Measurements from ENCODE around the gene OLAH. TPM values are rescaled to one million over a fixed set of nuclear protein-coding genes. Genes with fewer than 3 reads are reported as not detected.
"Not testable (repeated sequence)": the region's sequence is repeated elsewhere in the genome, so short reads cannot be mapped to it uniquely, and the experiment has no call there.

Gene OLAH
- total RNA-seq (2021) (not detected in 2 replicates), Bru-seq, nascent RNA (percentile 6 among the genes with signal in this experiment), BruChase-seq, experiment 1, labeled RNA remaining after a 2-hour chase (percentile 3 among the genes with signal in this experiment), BruChase-seq, experiment 2, labeled RNA remaining after a 6-hour chase (percentile 10 among the genes with signal in this experiment)
- long read RNA-seq, result 0 reads

DNA sequence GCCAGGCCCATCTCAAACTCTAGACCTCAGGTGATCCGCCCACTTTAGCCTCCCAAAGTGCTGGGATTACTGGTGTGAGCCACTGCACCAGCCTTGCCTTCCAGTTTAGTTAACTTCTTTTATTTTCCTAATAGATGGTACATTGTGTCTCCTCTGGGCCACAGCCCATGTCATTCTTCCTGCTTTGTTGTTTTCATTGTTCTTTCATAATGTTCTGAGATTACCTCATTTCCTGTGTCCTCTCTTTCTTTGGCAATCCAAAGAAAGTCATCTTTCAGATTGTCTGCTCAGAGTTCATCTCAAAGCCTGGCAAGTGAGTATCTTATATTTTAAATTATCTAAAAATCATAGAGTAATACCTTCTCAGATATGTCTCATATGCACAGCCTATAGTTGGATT is at the start of gene OLAH:
TSS of gene OLAH (plus strand) at position 270 of the 400 bp plus-strand sequence. CDS start 3,346 bp downstream, outside the sequence.
- no peaks in the 10 kb centered on the region for H3K79me2 ChIP-seq (ENCODE audit: low read depth)
- CTCF ChIA-PET, result no interaction called here
- peaks cover 10% of the 10 kb centered on the region for H3K4me1 ChIP-seq (replicated peaks; ENCODE audit: insufficient read depth)
- no peaks in the 10 kb centered on the region for H4K20me1 ChIP-seq (ENCODE audit: insufficient read depth)
- H2AFZ ChIP-seq, result no peak within 1 kb of the TSS
- no peaks in the 10 kb centered on the region for H3F3A ChIP-seq (ENCODE audit: insufficient read depth, low read depth)
- no peak within 1 kb of the TSS for H3K4me2 ChIP-seq
- TF ChIP-seq CTCF (conservative IDR thresholded peaks at IDR 0.05), result no peak
- H3K9me3 ChIP-seq (ENCODE audit: insufficient read depth, low read depth), result no peaks in the 10 kb centered on the region
- POLR2A ChIA-PET (ENCODE audit: unreplicated experiment), result no interaction called here
- intact Hi-C loops (cut with micrococcal nuclease; ENCODE audit: unreplicated experiment), result no loop called here
- 0 out of 2 replicates have a peak, but pooled peaks cover 3% of the 10 kb centered on the region for H3K9me2 ChIP-seq (ENCODE audit: insufficient read depth)
- H3K27ac ChIP-seq, result no peak within 1 kb of the TSS
- no peaks in the 10 kb centered on the region for H3K27me3 ChIP-seq (ENCODE audit: insufficient read depth, low read depth)
- H3K36me3 ChIP-seq (ENCODE audit: low read depth), result no peaks in the 10 kb centered on the region
- H3K4me3 ChIP-seq, result no peak within 1 kb of the TSS
- DNase-seq, result no peak
- no TSS peak for BruUV-seq (replicated peaks)

DNA sequence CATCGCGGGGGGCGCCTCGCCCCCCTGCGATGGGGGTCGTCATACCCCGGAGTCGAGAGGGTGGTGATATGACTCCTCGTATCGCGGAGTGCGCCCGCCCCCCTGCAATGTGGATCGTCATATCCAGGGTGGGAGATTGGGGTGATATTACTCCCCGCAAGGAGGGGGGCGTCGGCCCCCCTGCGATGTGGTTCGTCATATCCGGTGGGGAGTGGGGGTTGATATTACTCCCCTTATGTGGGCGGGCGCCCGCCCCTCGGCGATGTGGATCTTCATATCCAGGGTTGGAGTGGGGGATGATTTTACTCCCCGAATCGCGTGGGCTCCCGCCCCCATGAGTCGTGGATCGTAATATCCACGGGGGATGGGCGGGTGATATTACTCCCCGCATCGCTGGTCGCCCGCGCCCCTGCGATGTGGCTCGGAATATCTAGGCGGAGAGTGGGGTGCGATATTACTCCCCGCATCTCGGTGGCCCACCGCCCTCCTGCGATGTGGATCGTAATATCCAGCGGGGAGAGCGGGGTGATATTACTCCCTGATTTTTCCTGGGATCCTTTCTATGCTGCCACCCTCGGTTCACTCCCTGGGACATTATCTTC is 47.7 kb upstream of the OLAH start:
- Histone ChIP-seq H3K4me3 (no peak overlapping the region), H3K27ac (no peak overlapping the region), H3K9me2 (ENCODE audit: insufficient read depth) (no peaks in the 10 kb centered on the region), H3K4me1 (replicated peaks; ENCODE audit: insufficient read depth) (peaks cover 9% of the 10 kb centered on the region), H3K4me2 (no peak overlapping the region), H4K20me1 (ENCODE audit: insufficient read depth) (no peaks in the 10 kb centered on the region), H3K27me3 (ENCODE audit: insufficient read depth, low read depth) (no peaks in the 10 kb centered on the region), H2AFZ (no peak overlapping the region), H3F3A (ENCODE audit: insufficient read depth, low read depth) (no peaks in the 10 kb centered on the region), H3K79me2 (ENCODE audit: low read depth) (no peaks in the 10 kb centered on the region), H3K36me3 (ENCODE audit: low read depth) (no peaks in the 10 kb centered on the region), H3K9me3 (ENCODE audit: insufficient read depth, low read depth) (no peaks in the 10 kb centered on the region)
- ChIA-PET CTCF (no interaction called here), POLR2A (ENCODE audit: unreplicated experiment) (no interaction called here)
- BruUV-seq (replicated peaks), result no TSS peak
- TF ChIP-seq EZH2 (IDR thresholded peaks at IDR 0.05; ENCODE audit: low read depth), result no peak
- no peak for TF ChIP-seq CTCF (conservative IDR thresholded peaks at IDR 0.05)
- intact Hi-C loops (cut with micrococcal nuclease; ENCODE audit: unreplicated experiment), result no loop called here
- DNase-seq, result no peak

DNA sequence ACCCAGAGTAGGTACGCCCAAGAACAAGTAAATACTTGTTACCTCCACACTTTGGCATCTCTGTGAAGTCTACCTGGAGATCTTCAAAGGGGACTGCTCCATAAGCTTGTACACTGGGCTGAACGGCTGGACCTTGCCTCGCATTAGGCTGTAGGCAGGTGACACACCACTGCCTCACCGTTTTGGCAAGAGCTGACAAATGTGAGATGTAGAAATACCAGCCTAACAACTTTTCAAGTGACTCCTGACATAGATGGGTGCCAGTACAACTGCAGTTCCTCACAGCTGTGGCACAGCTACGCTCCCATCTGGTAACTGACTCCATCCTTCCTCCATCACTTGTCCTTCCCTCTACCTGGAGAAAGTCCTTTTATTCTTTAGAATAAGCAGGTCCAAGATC is 30.2 kb upstream of the OLAH start:
- H3K36me3 ChIP-seq (ENCODE audit: low read depth); BruUV-seq (replicated peaks); H3K9me3 ChIP-seq (ENCODE audit: insufficient read depth, low read depth); H2AFZ ChIP-seq; H4K20me1 ChIP-seq (ENCODE audit: insufficient read depth); H3K4me3 ChIP-seq; H3F3A ChIP-seq (ENCODE audit: insufficient read depth, low read depth); H3K9me2 ChIP-seq (ENCODE audit: insufficient read depth); H3K79me2 ChIP-seq (ENCODE audit: low read depth); CTCF ChIA-PET; intact Hi-C loops (cut with micrococcal nuclease; ENCODE audit: unreplicated experiment); H3K27me3 ChIP-seq (ENCODE audit: insufficient read depth, low read depth): not testable (repeated sequence)
- Histone ChIP-seq H3K27ac (peak overlapping the region; percentile 21; the same call in 1 of the 2 replicates), H3K4me1 (replicated peaks; ENCODE audit: insufficient read depth) (peaks cover 16% of the 10 kb centered on the region), H3K4me2 (peak overlapping the region; percentile 41)
- DNase-seq, result peak; percentile 79 to 88
- POLR2A ChIA-PET (ENCODE audit: unreplicated experiment), result interaction anchor here (0.7 kb wide), 1 partner anchor 33 kb away, joined by 3 read pairs; no protein-coding TSS in a partner anchor

Data from PC-9 (cell line).